RWPE2 (cell line): ENCODE data around the gene FTO.
"Not testable (repeated sequence)": the region's sequence is repeated elsewhere in the genome, so short reads cannot be mapped to it uniquely, and the experiment has no call there.

ENCODE experiments used
- ATAC-seq: fragments of 200-7000 bp; cut with Tn5 transposase; 3 replicates; pipeline ENCODE4 v1.9.1; 2021; ENCODE audit warnings: low read depth
- DNase-seq: peaks from one replicate; pipeline ENCODE4 v3.0.0-alpha.2; 2020; ENCODE audit warnings: low spot score
- H3K27ac ChIP-seq: fragments of 450-650 bp; 2 replicates; pipeline ENCODE4 v1.5.1; 2017; ENCODE audit warnings: mild to moderate bottlenecking; ENCODE audit not compliant: poor library complexity, severe bottlenecking
- H3K27me3 ChIP-seq: fragments of 250-450 bp; sonication (Bioruptor Pico); 2 replicates; pipeline ENCODE4 v1.5.1; 2021; ENCODE audit warnings: mild to moderate bottlenecking, moderate library complexity; ENCODE audit not compliant: insufficient read depth, poor library complexity, severe bottlenecking
- H3K36me3 ChIP-seq: fragments of 250-450 bp; sonication (Bioruptor Pico); 2 replicates; pipeline ENCODE4 v1.5.1; 2020; ENCODE audit warnings: low read depth, mild to moderate bottlenecking, moderate library complexity
- H3K4me1 ChIP-seq: fragments of 250-450 bp; sonication (Bioruptor Pico); 2 replicates; pipeline ENCODE4 v1.5.1; 2021; ENCODE audit warnings: mild to moderate bottlenecking, moderate library complexity; ENCODE audit not compliant: insufficient read depth, poor library complexity, severe bottlenecking
- H3K4me3 ChIP-seq: fragments of 250-450 bp; sonication (Bioruptor Pico); 2 replicates; pipeline ENCODE4 v1.5.1; 2021; ENCODE audit warnings: mild to moderate bottlenecking, moderate library complexity; ENCODE audit not compliant: severe bottlenecking
- H3K9me3 ChIP-seq: fragments of 250-450 bp; sonication (Bioruptor Pico); 2 replicates; pipeline ENCODE4 v1.5.1; 2021; ENCODE audit warnings: mild to moderate bottlenecking, moderate library complexity; ENCODE audit not compliant: severe bottlenecking
- TF ChIP-seq, protein P1 (sequence below): fragments of 450-650 bp; IDR thresholded peaks from one replicate; pipeline ENCODE4 v1.5.1; 2017; ENCODE audit warnings: mild to moderate bottlenecking, moderate library complexity; ENCODE audit not compliant: poor library complexity, severe bottlenecking

FTO gene

DNA sequence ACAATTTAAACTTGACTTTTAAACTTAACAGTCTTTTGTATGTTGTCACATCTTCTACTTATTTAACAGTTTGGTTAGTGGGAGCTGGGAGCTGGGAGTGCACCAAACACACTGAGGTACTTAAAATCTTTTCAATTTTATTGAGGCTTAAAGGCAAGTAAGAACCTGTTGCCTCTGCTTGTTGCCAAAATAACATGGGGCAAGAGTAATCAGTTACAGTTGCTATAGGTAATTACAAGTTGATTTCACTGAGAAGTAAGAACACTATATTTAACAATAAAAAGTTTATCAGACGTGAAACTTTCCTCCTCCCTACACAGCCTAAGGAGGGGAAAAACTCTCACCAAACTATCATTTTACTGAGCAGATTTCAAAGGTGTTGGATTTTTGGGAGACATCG is 135.2 kb downstream of the FTO start:
- H3K4me1 ChIP-seq: peaks cover 11% of the 10 kb centered on the region
- H3K27me3 ChIP-seq: no peaks in the 10 kb centered on the region
- H3K27ac ChIP-seq: no peak overlapping the region
- ATAC-seq (peak; percentile 50; the same call in 2 of the 3 replicates), DNase-seq (no peak)
- no peaks in the 10 kb centered on the region for H3K36me3 ChIP-seq
- H3K4me3 ChIP-seq: no peak overlapping the region
- TF ChIP-seq, protein P1, sequence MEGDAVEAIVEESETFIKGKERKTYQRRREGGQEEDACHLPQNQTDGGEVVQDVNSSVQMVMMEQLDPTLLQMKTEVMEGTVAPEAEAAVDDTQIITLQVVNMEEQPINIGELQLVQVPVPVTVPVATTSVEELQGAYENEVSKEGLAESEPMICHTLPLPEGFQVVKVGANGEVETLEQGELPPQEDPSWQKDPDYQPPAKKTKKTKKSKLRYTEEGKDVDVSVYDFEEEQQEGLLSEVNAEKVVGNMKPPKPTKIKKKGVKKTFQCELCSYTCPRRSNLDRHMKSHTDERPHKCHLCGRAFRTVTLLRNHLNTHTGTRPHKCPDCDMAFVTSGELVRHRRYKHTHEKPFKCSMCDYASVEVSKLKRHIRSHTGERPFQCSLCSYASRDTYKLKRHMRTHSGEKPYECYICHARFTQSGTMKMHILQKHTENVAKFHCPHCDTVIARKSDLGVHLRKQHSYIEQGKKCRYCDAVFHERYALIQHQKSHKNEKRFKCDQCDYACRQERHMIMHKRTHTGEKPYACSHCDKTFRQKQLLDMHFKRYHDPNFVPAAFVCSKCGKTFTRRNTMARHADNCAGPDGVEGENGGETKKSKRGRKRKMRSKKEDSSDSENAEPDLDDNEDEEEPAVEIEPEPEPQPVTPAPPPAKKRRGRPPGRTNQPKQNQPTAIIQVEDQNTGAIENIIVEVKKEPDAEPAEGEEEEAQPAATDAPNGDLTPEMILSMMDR: no peak
- no peaks in the 10 kb centered on the region for H3K9me3 ChIP-seq

DNA sequence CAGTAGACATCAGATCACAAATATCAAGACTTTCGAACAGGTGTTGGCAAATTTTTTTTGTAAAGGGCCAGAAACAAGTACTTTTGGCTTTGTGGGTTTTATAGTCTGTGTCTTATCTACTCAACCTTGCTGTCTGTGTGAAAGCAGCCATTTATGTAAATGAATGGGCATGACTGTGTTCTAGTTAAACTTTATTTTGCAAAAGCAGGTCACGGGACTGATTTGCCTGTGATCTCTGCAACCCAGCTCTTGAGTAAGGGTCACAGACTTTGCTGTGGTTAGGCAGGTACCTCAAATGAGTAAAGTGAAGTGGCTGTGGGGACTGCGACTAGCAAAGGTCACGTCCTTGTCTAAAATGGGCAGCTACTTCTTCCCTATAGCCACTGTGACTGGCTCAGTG is 136.5 kb downstream of the FTO start:
- H3K9me3 ChIP-seq: no peaks in the 10 kb centered on the region
- no peak for ATAC-seq
- no peaks in the 10 kb centered on the region for H3K27me3 ChIP-seq
- H3K27ac ChIP-seq: no peak overlapping the region
- H3K36me3 ChIP-seq: no peaks in the 10 kb centered on the region
- DNase-seq: no peak
- H3K4me1 ChIP-seq: peaks cover 11% of the 10 kb centered on the region
- TF ChIP-seq, protein P1: no peak
- no peak overlapping the region for H3K4me3 ChIP-seq

DNA sequence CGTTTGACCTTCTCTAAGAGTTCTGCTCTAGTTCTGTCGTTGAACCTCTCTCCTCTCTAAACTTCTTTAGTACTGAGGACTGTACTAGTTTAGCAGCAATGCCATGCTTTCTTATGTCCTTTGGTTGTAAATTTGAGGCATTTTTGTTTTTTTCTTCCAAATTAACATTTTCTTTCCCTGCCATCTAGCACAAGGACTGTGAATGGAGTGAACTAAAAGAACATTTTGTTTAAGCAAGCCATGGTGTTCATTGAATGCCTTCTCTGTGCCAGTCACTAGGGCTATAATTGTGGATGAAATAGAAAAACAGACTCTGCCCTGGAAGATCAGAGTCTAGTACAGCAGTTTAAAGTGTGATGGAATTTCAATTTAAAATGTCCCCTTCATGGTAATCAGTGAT is 137.9 kb downstream of the FTO start:
- Histone ChIP-seq H3K36me3 (no peaks in the 10 kb centered on the region), H3K4me1 (peaks cover 11% of the 10 kb centered on the region), H3K27me3 (no peaks in the 10 kb centered on the region), H3K4me3 (no peak overlapping the region), H3K27ac (no peak overlapping the region), H3K9me3 (no peaks in the 10 kb centered on the region)
- no peak for DNase-seq
- no peak for ATAC-seq
- TF ChIP-seq, protein P1: no peak

DNA sequence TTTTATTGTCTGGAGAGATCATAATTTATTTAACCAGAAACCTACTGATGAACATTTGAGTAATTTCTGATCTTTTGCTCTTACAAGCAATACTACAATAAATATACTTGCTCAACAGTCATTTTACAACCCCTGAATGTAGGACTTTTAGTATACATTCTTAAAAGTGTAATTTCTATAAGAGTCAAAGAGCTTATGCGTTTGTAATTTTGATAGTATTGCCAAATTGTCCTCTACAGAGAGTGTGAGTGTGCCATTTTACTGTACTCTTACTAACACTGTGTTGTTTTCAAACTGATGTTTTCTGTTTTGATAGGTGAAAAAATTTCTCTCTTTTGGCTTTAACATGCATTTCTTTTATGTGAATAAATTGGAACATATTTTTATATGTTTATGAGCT is 139.1 kb downstream of the FTO start:
- H3K27ac ChIP-seq: no peak overlapping the region
- no peaks in the 10 kb centered on the region for H3K9me3 ChIP-seq
- H3K27me3 ChIP-seq: no peaks in the 10 kb centered on the region
- DNase-seq: no peak
- no peak overlapping the region for H3K4me3 ChIP-seq
- no peaks in the 10 kb centered on the region for H3K36me3 ChIP-seq
- TF ChIP-seq, protein P1: no peak
- no peak for ATAC-seq
- H3K4me1 ChIP-seq: peaks cover 11% of the 10 kb centered on the region

DNA sequence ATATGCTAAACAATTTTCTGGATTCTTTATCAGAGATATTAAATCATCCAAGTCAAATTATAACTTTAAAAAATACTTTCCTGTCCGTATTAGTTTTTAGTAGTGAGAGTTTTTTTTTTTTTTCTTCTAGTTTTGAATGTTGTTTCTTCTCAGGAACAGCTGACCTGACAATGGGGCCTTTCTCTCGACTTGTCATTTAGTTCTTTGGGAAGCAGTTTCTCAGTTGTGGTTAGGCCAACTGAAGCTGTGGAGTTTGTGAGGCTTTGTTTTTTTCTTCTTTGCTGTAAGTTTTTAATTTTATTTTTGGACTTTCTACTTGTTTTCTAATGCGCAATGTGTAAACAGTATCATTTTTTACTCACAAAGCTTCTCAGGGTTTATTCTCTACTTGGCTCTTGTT is 140.8 kb downstream of the FTO start:
- ATAC-seq: no peak
- no peaks in the 10 kb centered on the region for H3K4me1 ChIP-seq
- TF ChIP-seq, protein P1: no peak

DNA sequence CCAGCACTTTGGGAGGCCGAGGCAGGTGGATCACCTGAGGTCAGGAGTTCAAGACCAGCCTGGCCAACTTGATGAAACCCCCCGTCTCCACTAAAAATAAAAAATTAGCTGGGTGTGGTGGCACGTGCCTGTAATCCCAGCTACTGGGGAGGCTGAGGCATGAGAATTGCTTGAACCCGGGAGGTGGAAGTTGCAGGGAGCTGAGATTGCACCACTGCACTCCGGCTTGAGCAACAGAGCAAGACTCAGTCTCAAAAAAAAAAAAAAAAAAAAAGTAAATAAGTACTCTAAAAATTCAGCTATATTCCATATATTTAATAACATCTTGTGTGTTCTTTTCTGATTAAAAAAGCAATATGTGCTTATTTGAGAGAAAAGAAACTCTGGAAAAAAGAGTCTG is 142.6 kb downstream of the FTO start:
- not testable (repeated sequence) for H3K9me3 ChIP-seq, ATAC-seq, H3K27me3 ChIP-seq, H3K27ac ChIP-seq, DNase-seq, H3K36me3 ChIP-seq, H3K4me1 ChIP-seq, H3K4me3 ChIP-seq

More for the DNA sequence above, 140.8 kb downstream of the FTO start:
- Histone ChIP-seq H3K36me3 (no peaks in the 10 kb centered on the region), H3K27ac (no peak overlapping the region), H3K4me3 (no peak overlapping the region), H3K9me3 (no peaks in the 10 kb centered on the region), H3K27me3 (no peaks in the 10 kb centered on the region)
- DNase-seq: no peak
